Measurements from ENCODE around the gene TEX261.

Gene TEX261

GRCh38 chr2:70995426-70995729 lies 705 bp upstream of the TEX261 start:
- no peaks in the 10 kb centered on the region for H3K27me3 ChIP-seq (replicated peaks; ENCODE audit: insufficient read depth, low read length)
- peak overlapping the region; percentile 85 for H3K4me2 ChIP-seq (ENCODE audit: low read depth, low read length)
- peak overlapping the region; percentile 81 for H3K4me3 ChIP-seq (ENCODE audit: low read length)
- peak overlapping the region; percentile 99 for H2AFZ ChIP-seq (ENCODE audit: low read length)
- DNase-seq, result peak; percentile 82
- H3K36me3 ChIP-seq (replicated peaks; ENCODE audit: insufficient read depth, low read length), result no peaks in the 10 kb centered on the region
- H3K4me1 ChIP-seq (ENCODE audit: low read length), result peaks cover 19% of the 10 kb centered on the region
- H4K20me1 ChIP-seq (ENCODE audit: insufficient read depth, low read length), result no peaks in the 10 kb centered on the region
- peak; percentile 64 for TF ChIP-seq CTCF (IDR thresholded peaks at IDR 0.05; ENCODE audit: low read length)
- TF ChIP-seq EZH2phosphoT487 (IDR thresholded peaks at IDR 0.05; ENCODE audit: low read length), result no peak
- H3K9ac ChIP-seq (ENCODE audit: low read length), result peak overlapping the region; percentile 40; the same call in 1 of the 2 replicates
- no peak overlapping the region; the same call in 1 of the 2 replicates for H3K27ac ChIP-seq (ENCODE audit: low read length)
- no peaks in the 10 kb centered on the region for H3K9me2 ChIP-seq (replicated peaks; ENCODE audit: insufficient read depth, low read length)
- H3K79me2 ChIP-seq (ENCODE audit: low read length), result peaks cover 29% of the 10 kb centered on the region
- no peaks in the 10 kb centered on the region for H3K9me3 ChIP-seq (replicated peaks; ENCODE audit: insufficient read depth, low read length)
- 0 out of 2 replicates have a peak, but pooled peaks cover 11% of the 10 kb centered on the region for H3F3A ChIP-seq (ENCODE audit: insufficient read depth, low read length)

GRCh38 chr2:70994009-70994698 lies 519 bp downstream of the TEX261 start:
- H3K4me3 ChIP-seq (ENCODE audit: low read length), result peak overlapping the region; percentile 80
- TF ChIP-seq EZH2 (optimal IDR thresholded peaks at IDR 0.05; ENCODE audit: low read depth, low read length) (no peak), CTCF (IDR thresholded peaks at IDR 0.05; ENCODE audit: low read length) (no peak), EZH2phosphoT487 (IDR thresholded peaks at IDR 0.05; ENCODE audit: low read length) (no peak)
- 0 out of 2 replicates have a peak, but pooled peaks cover 7% of the 10 kb centered on the region for H3F3A ChIP-seq (ENCODE audit: insufficient read depth, low read length)
- H4K20me1 ChIP-seq (ENCODE audit: insufficient read depth, low read length), result no peaks in the 10 kb centered on the region
- DNase-seq, result no peak
- H3K79me2 ChIP-seq (ENCODE audit: low read length), result peaks cover 29% of the 10 kb centered on the region
- no peaks in the 10 kb centered on the region; the same call in 1 of the 2 replicates for H3K36me3 ChIP-seq (replicated peaks; ENCODE audit: insufficient read depth, low read length)
- peak overlapping the region; percentile 81 for H2AFZ ChIP-seq (ENCODE audit: low read length)
- H3K4me1 ChIP-seq (ENCODE audit: low read length), result peaks cover 13% of the 10 kb centered on the region
- H3K9me3 ChIP-seq (replicated peaks; ENCODE audit: insufficient read depth, low read length), result no peaks in the 10 kb centered on the region
- H3K9me2 ChIP-seq (replicated peaks; ENCODE audit: insufficient read depth, low read length), result no peaks in the 10 kb centered on the region
- H3K4me2 ChIP-seq (ENCODE audit: low read depth, low read length), result peak overlapping the region; percentile 90
- no peaks in the 10 kb centered on the region for H3K27me3 ChIP-seq (replicated peaks; ENCODE audit: insufficient read depth, low read length)
- peak overlapping the region; percentile 35; the same call in 1 of the 2 replicates for H3K27ac ChIP-seq (ENCODE audit: low read length)
- peak overlapping the region; percentile 95 for H3K9ac ChIP-seq (ENCODE audit: low read length)

GRCh38 chr2:70992945-70993853 lies 1.5 kb downstream of the TEX261 start:
- Histone ChIP-seq H3K4me3 (ENCODE audit: low read length) (peak overlapping the region; percentile 80), H3K4me2 (ENCODE audit: low read depth, low read length) (peak overlapping the region; percentile 90), H2AFZ (ENCODE audit: low read length) (no peak overlapping the region), H3K9me2 (replicated peaks; ENCODE audit: insufficient read depth, low read length) (no peaks in the 10 kb centered on the region), H3K79me2 (ENCODE audit: low read length) (peaks cover 29% of the 10 kb centered on the region), H3F3A (ENCODE audit: insufficient read depth, low read length) (0 out of 2 replicates have a peak, but pooled peaks cover 6% of the 10 kb centered on the region), H3K4me1 (ENCODE audit: low read length) (peaks cover 11% of the 10 kb centered on the region), H3K9ac (ENCODE audit: low read length) (peak overlapping the region; percentile 95; the same call in 1 of the 2 replicates), H3K27me3 (replicated peaks; ENCODE audit: insufficient read depth, low read length) (no peaks in the 10 kb centered on the region), H3K9me3 (replicated peaks; ENCODE audit: insufficient read depth, low read length) (no peaks in the 10 kb centered on the region), H4K20me1 (ENCODE audit: insufficient read depth, low read length) (no peaks in the 10 kb centered on the region), H3K27ac (ENCODE audit: low read length) (no peak overlapping the region), H3K36me3 (replicated peaks; ENCODE audit: insufficient read depth, low read length) (no peaks in the 10 kb centered on the region; the same call in 1 of the 2 replicates)
- DNase-seq, result no peak
- no peak for TF ChIP-seq EZH2 (optimal IDR thresholded peaks at IDR 0.05; ENCODE audit: low read depth, low read length)
- no peak for TF ChIP-seq CTCF (IDR thresholded peaks at IDR 0.05; ENCODE audit: low read length)
- TF ChIP-seq EZH2phosphoT487 (IDR thresholded peaks at IDR 0.05; ENCODE audit: low read length), result no peak
